ENCODE results near the gene USE1.

The USE1 gene

DNA sequence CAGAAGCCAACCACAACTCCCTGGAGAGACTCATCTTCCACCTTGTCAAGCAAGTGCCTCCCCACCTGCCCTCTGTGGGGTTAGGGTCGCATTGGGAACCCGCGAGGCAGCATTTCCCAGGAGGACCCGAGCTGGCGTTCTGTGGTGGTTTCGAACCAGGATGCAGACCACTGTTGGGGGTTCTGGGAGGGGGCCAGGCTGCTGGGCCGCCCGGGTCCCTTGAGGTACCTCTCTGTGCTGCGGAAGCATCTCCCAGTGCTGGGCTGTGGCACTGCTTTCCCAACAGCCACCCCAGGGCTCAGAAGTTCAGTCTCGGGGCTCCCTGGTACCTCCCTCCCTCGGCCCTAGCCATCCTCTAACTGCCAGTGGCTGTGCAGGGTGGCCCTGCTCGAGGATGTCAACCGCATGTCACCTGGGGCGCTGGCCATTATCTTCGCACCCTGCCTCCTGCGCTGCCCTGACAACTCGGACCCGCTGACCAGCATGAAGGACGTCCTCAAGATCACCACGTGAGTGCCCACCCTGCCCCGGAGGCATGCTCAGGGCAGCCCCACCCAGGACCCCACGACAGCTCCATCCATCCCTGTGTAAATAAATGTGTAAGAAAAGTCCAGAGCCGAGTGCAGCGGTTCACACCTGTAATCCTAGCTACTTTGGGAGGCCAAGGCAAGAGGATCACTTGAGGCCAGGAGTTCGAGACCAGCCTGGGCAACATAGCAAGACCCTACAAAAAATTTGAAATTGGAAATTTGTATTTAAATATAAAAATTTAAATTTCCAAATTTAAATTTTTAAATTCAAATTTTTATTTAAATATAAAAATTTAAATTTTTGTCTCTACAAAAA, 8.2 kb upstream of the USE1 start:
- no peak for DNase-seq

- DNase-seq = no peak
Observed at GRCh38 chr19:17209126-17210036, 5.8 kb upstream of the USE1 start.

DNA sequence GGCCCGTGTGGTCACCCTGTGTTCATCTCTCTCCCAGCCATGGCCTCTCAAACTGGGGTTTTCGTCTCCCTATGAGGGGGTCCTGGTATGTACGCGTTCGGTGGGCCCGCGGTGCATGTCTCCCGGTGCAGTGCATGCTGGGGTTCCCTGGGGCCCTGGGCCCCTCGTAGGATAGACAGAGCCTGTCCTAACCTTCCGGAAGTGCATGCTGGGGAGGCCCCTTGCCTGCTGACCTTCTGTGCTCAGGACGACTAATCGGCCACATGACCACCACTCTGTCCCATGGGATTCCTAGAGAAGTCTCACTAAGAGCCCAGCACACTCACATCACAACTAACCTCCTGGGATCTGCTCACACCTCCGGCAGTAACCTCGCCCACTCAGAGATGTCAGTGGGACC, 4.9 kb upstream of the USE1 start:
- DNase-seq = no peak

DNA sequence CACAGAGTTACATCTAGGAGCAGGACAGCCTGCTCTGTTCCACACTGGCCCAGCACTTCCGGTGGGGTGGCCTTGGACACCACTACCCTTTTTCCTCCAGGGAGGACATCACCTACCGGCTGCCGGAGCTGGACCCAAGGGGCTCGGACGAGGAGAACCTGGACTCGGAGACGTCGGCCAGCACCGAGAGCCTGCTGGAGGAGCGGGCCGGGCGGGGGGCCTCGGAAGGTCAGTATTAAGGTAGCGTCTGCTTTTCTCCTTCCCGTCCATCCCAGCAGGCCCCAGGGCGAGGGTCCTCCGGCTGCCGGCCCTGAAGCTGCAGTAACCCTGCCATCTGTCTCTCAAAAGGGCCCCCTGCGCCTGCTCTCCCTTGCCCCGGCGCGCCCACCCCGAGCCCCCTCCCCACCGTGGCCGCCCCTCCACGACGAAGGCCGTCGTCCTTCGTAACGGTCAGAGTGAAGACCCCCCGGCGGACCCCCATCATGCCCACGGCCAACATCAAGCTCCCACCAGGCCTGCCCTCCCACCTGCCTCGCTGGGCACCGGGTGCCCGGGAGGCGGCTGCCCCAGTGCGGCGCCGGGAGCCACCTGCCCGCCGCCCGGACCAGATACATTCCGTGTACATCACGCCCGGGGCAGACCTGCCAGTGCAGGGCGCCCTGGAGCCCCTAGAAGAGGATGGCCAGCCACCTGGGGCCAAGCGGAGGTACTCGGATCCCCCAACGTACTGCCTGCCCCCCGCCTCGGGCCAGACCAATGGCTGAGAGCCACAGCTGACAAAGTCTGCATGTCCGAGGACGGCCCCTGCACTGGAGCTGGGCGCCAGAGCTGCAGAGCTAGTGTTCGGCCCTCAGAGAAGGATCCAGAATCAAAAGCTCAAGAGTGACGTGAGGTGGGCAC, 3.4 kb upstream of the USE1 start:
- no peak for DNase-seq

DNA sequence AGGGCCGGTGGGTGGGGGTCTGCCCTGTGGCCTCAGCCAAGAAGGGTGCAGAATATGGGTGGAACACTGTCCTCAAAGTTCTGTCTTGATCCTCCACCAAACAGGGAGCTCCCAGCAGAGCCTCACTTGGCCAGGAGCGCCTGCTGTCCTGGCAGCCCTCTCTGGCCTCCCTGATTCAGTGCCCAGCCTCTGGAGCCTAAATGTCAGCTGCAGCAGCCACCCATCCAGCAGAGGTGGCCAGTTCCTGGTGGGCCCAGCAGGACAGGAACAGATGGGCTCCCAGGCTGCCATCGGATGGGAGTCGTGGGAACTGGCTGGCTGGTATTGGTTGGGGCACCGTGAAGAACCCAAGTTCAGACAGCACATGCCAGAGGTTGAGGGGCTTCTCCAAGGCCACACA, 1.8 kb upstream of the USE1 start:
- no peak for DNase-seq

DNA sequence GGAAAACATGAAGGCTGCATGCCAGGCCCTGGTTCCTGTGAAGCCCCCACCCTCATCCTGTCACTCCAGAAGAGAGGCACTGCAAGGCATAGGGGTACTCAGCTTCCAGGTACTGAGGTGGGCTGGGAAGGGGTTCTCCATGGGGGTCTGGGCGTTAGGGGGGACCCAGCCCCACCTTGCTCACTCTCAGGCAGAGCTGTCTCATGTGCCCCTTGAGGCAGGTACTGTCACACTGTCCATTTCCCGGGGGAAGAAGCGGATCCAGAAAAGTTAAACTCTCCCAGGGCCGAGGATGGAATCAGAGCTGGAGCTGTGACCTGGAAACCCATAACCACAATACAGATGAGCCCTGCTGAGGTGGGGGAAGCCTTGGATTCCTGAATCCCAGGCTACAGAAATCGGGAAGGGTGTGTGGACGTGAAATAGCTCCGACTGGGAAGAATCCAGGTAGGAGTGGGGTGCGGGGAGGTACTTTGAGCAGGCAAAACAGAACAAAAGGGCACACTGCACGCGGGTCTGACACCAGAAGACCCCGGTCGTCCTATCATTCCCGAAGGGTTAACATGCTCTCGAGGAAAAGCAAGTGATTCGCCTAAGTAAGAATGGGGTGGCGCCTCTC, 540 bp upstream of the USE1 start:
- peak; percentile 62 for DNase-seq

DNA sequence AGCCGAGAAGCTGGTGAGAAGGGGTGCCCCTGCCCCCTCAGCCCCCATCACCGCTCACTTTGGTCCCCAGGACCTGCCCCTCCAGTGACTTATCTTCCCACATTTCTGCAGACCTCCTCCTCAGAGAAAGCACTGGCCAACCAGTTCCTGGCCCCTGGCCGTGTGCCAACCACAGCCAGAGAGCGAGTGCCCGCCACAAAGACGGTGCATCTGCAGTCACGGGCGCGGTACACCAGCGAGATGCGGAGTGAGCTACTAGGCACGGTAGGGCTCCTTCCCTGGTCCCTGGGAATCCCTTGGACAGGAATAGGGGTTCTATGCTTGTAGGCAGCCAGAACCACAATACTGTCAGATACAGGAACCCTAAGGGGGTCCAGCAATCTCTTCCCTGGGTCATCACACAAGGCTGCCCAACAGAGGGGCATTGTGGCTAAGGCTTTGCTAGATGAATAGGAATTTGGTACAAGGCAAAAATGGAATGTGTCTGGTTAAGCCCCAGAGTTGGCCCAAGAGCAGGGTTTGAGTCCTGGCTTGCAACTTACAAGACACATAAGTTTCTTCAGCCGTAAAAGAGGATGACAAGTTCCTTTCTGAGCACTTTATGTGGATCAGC, 1.0 kb downstream of the USE1 start:
- DNase-seq = no peak

DNA sequence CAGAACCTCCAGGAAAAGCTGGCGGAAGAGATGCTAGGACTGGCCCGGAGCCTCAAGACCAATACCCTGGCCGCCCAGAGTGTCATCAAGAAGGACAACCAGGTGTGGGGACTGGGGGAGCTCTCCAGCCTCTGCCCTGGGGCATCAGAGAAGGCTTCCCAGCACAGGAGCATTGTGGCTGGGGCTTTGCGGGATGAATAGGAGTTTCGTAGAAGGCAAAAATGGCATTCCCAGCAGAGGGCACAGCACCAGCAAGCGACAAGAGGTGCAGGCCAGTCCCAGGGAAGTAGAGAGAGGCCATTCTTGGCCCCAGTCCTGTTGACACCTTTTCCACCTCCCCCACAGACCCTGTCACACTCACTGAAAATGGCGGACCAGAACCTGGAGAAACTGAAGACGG, 4.1 kb downstream of the USE1 start:
- no peak for DNase-seq

DNA sequence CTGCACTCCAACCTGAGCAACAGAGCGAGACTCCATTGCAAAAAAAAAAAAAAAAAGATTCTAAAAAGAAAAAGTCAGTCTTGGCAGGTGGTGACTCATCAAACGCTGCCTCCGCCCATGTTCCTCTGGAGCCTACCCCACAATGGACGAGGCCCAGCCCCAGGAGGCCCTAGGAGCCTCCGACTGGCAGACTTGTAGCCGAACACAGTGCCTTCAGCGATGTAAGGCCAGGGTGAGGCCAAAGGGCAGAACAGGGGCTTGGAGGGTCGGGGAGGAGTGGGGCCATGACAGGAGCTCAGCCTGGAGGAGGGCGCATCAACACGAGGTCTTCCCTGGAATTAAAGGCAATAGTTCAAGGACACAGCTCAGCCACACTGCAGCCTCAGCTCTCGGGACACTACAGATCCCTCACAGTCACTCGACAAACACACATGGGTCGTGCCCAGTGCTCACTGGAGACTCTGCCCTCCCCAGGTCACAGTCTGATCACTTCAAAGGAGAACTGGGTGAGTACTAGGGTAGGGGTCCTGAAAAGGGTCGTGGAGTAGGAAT, 5.1 kb downstream of the USE1 start:
- DNase-seq = no peak

DNA sequence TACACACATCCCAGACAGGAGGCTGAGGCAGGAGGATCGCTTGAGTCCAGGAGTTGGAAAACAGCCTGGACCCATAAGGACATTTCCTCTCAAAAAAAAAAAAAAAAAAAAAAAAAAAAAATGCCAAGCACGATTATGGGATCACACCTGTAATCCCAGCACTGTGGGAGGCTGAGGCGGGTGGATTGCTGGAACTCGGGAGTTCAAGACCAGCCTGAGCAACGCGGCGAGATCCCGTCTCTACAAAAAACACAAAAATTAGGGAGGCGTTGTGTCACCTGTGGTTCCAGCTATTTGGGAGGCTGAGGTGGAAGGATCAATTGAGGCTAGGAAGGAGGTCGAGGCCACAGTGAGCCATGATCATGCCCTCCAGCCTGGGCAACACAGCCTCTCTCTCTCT, 9.9 kb downstream of the USE1 start:
- DNase-seq = no peak

DNA sequence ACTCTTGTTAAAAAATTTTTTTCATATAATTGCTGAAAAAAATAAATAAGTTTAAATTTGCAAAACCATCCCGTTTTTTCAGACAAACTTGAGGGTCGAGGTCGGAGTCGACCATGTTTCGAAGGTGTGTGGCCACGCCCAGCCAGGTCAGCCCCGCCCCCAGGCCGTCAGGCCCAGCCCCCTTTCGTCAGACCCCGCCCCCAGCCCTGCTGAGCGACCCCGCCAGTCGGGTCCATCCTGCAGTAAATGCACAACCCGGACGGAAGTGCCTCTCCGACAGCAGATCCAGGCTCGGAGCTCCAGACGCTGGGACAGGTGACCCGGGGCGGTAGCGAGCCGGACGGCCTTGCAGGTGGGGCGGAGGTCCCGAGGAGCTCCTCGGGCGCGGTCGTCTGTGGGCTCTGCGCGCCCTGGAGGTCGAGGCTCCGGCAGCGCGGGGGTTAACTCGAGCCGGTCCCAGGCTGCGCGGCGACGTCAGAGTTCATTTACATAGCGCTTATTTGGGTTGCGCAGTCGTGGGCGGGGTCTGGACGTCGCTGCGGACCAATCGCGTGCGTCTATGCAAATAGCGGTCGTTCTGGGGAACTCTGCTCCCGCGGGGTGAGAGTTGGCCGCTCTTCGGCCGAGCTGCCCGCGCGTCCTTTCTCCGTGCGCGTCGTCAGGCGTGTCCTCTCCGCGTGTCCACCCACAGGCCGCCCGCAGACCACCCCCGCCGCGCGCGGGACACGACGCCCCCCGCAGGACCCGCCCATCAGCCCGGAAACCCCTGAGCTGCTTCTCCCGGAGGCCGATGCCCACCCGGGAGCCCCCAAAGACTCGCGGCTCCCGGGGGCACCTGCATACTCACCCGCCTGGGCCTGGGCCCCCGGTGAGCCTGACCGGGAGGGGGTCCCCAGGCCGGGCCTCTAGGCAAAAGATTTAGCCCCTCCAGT, 11.1 kb downstream of the USE1 start, which contains the start of gene OCEL1:
Gene OCEL1 (plus strand): TSS at position 225 of the 932 bp plus-strand sequence. CDS start 22 bp downstream, at position 247.
- peak; percentile 95 for DNase-seq

DNA sequence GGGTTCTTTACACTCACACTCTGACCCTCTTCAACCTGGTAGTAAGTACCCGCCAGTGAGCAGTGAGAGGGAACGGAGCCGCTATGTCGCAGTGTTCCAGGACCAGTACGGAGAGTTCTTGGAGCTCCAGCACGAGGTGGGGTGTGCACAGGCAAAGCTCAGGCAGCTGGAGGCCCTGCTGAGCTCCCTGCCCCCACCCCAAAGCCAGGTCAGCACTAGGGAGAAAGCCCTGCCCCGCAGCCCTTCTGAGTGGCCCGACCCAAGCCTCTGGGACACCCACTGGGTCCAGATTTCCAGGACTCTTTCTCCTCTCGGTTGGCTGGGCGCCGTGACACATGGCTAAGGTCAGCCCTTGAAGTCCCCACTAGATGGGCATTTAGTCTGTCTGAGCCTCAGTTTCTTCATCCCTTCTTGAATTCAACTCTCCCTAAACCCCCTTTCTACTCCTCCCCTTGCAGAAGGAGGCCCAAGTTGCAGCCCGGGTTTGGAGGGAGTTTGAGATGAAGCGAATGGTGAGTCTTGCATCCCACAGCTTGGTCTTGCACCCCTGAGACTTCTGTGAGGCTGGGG, 12.7 kb downstream of the USE1 start:
- no peak for DNase-seq

DNA sequence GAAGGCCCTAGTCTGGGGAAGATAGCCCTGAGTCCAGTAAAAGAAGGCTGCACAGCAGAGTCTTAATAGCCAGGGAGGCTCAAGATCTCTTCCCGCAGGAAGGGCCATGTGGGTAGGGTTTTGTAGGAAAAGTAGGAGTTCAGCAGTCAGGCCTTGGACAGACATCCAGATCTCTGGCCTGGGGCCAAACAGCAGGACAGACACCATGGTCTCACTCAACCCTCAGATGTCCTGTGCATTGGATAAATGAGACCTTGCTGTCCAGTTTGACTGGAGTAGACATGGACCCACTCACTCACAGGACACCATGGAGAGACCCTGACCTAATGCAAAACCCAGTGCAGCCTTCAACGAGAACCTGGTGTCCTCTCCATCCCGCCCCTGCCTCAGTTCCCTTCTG, 14.7 kb downstream of the USE1 start:
- DNase-seq = no peak

- DNase-seq = no peak
Observed at GRCh38 chr19:17232258-17232657, 17.1 kb downstream of the USE1 start.

GRCh38 chr19:17234911-17235299, 19.7 kb downstream of the USE1 start:
- peak; percentile 19 for DNase-seq

DNA sequence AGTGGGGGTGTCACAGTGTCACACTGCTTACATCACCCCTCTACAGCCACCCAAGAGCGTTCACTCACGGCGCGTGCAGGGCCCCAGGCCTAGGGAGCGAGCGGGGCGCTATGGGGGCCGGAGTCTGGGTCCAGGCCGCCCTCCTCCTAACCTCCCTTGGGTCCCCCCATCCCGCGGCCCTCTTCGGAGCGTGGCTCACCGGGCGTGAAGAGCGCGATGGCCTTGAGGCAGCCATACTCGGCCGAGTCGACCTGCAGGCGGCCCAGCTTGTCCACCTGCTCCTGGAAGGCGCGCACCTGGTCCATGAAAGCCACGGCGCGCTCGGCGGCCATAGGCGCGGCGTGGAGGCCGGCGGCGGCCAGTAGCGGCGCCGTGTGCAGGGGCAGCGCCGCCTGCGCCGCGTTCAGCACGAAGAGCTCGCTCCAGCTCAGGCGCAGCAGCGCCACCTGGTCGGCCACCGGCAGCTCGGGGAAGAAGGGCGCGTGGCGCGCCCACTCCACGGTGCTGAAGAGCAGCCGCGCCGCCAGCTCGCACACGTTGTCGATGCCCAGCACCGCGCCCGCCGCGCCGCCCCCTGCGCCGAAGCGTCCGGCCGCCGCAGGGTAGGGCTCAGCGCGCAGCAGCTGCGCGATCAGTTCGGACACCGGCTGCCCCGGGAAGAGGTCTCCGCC, 20.3 kb downstream of the USE1 start:
- peak; percentile 69 for DNase-seq

DNA sequence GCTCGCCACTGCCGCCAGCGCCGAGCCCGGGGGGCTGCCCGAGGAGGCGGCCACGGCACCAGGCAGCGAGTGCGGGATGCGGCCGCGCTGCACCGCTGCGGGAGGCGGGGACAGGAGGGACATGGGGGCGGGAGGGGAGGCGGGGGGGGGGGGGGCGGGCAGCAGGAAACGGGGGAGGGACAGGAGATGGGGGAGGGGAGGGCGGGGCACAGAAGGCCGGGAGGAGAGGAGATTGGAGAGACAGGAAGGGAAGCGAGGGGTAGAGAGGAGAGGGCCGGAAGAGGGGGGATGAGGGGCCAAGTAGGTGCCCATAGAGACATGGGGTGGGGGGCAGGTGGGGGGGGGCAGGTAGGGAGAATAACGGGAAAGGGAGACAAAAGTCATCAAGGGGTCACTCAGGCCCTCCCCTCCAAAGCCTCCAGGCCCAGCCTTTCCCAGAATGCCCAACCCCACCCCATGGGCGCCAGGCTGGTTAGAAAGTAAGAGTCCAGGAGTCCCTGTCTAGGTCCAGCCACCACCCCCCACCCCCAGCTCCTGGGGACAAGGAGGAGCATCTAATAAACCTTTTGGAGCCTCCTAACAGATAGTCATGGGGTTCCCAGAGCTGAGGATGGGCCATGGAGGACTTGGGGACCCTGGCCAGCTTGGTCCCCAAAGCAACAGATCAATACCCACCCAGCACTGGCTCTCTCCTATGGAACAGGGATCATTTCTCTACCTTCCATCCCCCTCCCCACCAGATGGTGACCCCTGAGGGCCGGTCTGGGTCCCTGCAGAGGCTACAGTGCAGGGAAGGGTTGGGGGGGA, 21.0 kb downstream of the USE1 start:
- peak; percentile 57 for DNase-seq

DNA sequence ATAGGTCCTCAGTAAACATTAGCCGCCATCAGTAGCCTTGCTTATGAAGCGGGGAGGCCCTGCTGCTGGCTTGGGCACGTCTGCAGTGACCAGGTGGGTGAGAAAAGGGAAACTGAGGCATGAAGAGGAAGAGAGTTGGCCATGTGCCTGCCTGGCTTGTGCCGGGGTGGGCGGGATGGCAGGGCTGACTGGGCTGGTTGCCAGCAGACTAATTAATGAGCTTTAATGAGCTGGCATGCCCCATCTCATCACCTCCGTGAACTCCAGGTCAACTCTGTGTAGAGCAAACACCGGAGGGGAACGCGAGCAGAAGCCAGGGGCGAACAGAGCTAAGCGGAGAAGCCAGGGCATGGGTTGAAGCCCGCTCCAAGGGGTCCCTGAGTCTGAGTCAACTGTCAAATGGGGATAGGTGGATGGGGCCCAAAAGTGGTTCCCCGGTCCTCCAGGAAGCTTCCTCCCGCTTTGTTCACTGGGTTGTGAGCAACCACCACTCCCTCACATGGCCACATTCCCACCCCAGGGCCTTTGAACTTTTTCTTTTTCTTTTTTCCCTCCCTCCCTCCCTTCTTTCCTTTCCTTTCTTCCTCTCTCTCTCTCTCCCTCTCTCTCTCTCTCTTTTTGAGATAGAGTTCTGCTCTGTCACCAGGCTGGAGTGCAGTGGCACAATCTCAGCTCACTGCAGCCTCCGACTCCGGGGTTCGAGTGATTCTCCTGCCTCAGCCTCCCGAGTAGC, 21.8 kb downstream of the USE1 start:
- peak; percentile 46 for DNase-seq
